GM12878 (cell line): ENCODE results near the gene MYRF.

ENCODE experiments used
- BHLHE40 ChIP-seq, 2 experiments: fragments of 450-650 bp in 1 of 2; IDR thresholded peaks; 2 replicates each; pipeline ENCODE4 v1.6.1; 2011 to 2017; ENCODE audit warnings: low read depth in 2 of 2, borderline replicate concordance in 1 of 2, improper control_type of control experiment in 1 of 2, low read length in 1 of 2, mild to moderate bottlenecking in 1 of 2
- CEBPB ChIP-seq, 2 experiments: fragments of 150-350 bp in 1 of 2; IDR thresholded peaks; 2 replicates each; pipeline ENCODE4 v1.6.1; 2012 to 2014; ENCODE audit warnings: low read depth in 2 of 2, low read length in 2 of 2, borderline replicate concordance in 1 of 2, inconsistent platforms in 1 of 2
- CREB1 ChIP-seq: IDR thresholded peaks from 2 replicates; pipeline ENCODE4 v1.6.1; 2012; ENCODE audit warnings: low read depth, mild to moderate bottlenecking, inconsistent platforms
- CTCF ChIP-seq, 3 experiments: IDR thresholded peaks in 2 of 3; conservative IDR thresholded peaks in 1 of 3; 2 replicates each; pipeline ENCODE4 v1.5.1; 2011; ENCODE audit warnings: low read depth in 3 of 3, low read length in 3 of 3, mild to moderate bottlenecking in 3 of 3, control low read depth in 2 of 3, moderate library complexity in 2 of 3, inconsistent platforms in 1 of 3, mixed read lengths in 1 of 3; ENCODE audit not compliant: control insufficient read depth in 2 of 3, insufficient read depth in 1 of 3; ENCODE audit errors: extremely low read depth in 1 of 3
- EP300 ChIP-seq, 2 experiments: fragments of 150-350 bp in 1 of 2; IDR thresholded peaks; 2 replicates each; pipeline ENCODE4 v1.6.1; 2011 to 2012; ENCODE audit warnings: low read depth in 2 of 2, low read length in 2 of 2, borderline replicate concordance in 1 of 2, improper control_type of control experiment in 1 of 2, inconsistent platforms in 1 of 2; ENCODE audit not compliant: control insufficient read depth in 1 of 2
- IRF5 ChIP-seq: fragments of 450-650 bp; IDR thresholded peaks from 2 replicates; pipeline ENCODE4 v1.6.1; 2017; ENCODE audit warnings: borderline replicate concordance
- JUND ChIP-seq: IDR thresholded peaks from 2 replicates; pipeline ENCODE4 v1.6.1; 2012; ENCODE audit warnings: low read depth, mild to moderate bottlenecking, low read length, improper control_type of control experiment, moderate library complexity
- KDM1A ChIP-seq: fragments of 200-600 bp; sonication (generic); IDR thresholded peaks from 2 replicates; pipeline ENCODE4 v1.6.1; 2016; ENCODE audit warnings: borderline replicate concordance
- NFIC ChIP-seq: IDR thresholded peaks from 2 replicates; pipeline ENCODE4 v1.6.1; 2012; ENCODE audit warnings: low read depth, mild to moderate bottlenecking, inconsistent platforms, low read length, moderate library complexity
- PKNOX1 ChIP-seq: fragments of 450-650 bp; IDR thresholded peaks from 2 replicates; pipeline ENCODE4 v1.6.1; 2016; ENCODE audit warnings: mild to moderate bottlenecking
- POLR2A ChIP-seq: IDR thresholded peaks from 2 replicates; pipeline ENCODE4 v1.6.1; 2011; ENCODE audit warnings: low read depth, mild to moderate bottlenecking, low read length

GRCh38 chr11:61830237-61831105, 78.0 kb downstream of the MYRF start:
- TF ChIP-seq IRF5 (no peak), CTCF (IDR thresholded peaks at IDR 0.05 in 2 of 3, conservative IDR thresholded peaks at IDR 0.05 in 1 of 3; ENCODE audit: control insufficient read depth in 2 of 3, extremely low read depth in 1 of 3, insufficient read depth in 1 of 3, low read depth in 3 of 3, low read length in 3 of 3) (no peak), CREB1 (no peak), EP300 (IDR thresholded peaks at IDR 0.05; ENCODE audit: borderline replicate concordance in 1 of 2, control insufficient read depth in 1 of 2, low read depth in 2 of 2, low read length in 2 of 2) (no peak), CEBPB (IDR thresholded peaks at IDR 0.05; ENCODE audit: borderline replicate concordance in 1 of 2, low read depth in 2 of 2, low read length in 2 of 2) (no peak), JUND (no peak), POLR2A (no peak), PKNOX1 (no peak), NFIC (no peak), KDM1A (no peak), BHLHE40 (IDR thresholded peaks at IDR 0.05; ENCODE audit: borderline replicate concordance in 1 of 2, low read depth in 2 of 2, low read length in 1 of 2) (no peak)
